ENCODE results near the gene DLG5.

GRCh38 chr10:77791506-77791905 is 135.0 kb downstream of the DLG5 start:
- TF ChIP-seq CTCF (tag by site-specific recombination; IDR thresholded peaks at IDR 0.05) (no peak), REPIN1 (tag by site-specific recombination; IDR thresholded peaks at IDR 0.05; ENCODE audit: low read depth) (no peak), ZNF530 (tag by site-specific recombination; IDR thresholded peaks at IDR 0.05; ENCODE audit: low read depth) (no peak), ZNF416 (tag by site-specific recombination; IDR thresholded peaks at IDR 0.05) (no peak), PRDM4 (tag by site-specific recombination; IDR thresholded peaks at IDR 0.05) (no peak), ZNF174 (tag by site-specific recombination; IDR thresholded peaks at IDR 0.05) (no peak)

All from HEK293 (cell line).